Activated naive CD4-positive, alpha-beta T cell treated with anti-CD3 and anti-CD28 coated beads, Interleukin-2, amount 50 U/mL, for 16 hours (primary cell): ENCODE measurements around the gene MS4A5.

Source experiments
- DNase-seq: peaks from one replicate; pipeline ENCODE4 v3.0.0-alpha.2; 2020

MS4A5 gene

GRCh38 chr11:60485987-60486386, 56.6 kb downstream of the MS4A5 start:
- DNase-seq = no peak

GRCh38 chr11:60492488-60493009, 63.2 kb downstream of the MS4A5 start, which contains the start of gene MS4A12:
Gene MS4A12 (plus strand): TSS chr11:60492778. CDS start chr11:60497319, 4,541 bp downstream.
- DNase-seq = no peak

- DNase-seq = no peak
Observed at GRCh38 chr11:60493454-60493853, 64.1 kb downstream of the MS4A5 start.
